CD4-positive, alpha-beta T cell treated with Interleukin-12 subunit alpha and Interleukin-12 subunit beta, for 1 hour (primary cell): ENCODE results near the gene MATN3.

Experiments used
- DNase-seq: peaks from one replicate; pipeline ENCODE4 v3.0.0-alpha.2; 2020

Gene MATN3

DNA sequence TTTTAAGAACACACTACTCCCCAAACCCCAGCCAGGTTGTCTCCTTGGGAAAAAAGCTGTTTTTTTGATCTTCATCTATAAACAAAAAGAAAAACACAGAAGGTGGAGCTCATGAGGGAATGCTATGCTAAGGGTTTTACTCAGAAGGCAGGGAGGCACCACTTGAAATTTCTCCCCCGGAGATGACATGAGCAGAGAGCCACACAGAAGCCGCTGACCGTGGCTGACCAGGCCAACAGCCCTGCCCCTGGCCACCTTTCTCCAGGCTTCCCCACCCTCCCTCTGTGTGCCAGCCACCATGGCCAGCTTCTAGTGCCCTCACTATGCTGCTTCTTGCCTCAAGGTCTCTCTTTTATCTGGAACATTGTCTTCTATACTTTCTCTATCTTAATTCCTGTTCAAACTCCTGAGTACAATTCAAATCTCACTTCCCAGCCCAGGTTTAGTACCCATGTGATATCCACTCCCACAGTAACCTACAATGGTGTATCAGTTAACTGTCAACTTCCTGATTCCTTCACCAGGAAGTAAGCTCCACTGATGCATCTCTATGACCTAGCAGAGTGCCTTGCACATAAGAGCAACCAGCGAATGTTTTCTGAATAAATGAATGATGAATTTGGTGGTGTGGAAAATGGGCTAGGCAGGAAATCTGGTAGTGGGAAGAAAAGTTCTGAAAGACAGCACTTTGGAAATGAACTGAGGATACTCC is 23.6 kb upstream of the MATN3 start:
- no peak for DNase-seq

DNA sequence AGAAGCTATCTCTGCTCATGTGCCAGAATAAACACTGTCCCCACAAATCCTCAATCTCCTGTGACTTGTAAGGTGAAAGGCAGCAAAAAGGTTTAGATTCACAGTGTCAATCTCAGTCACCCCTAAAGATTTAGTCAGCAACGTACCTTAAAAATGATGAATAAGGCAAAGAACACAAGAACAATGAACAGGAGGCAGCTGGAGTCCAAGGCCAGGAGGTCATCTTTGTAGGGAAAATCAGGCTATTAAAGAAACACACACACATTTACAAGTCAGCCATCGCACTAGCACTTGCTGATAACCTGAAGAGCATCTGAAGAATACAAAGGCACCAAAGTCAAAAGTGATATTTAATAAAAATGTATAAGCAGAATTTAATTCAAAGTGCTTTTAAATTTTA is 22.4 kb upstream of the MATN3 start:
- DNase-seq, result no peak

DNA sequence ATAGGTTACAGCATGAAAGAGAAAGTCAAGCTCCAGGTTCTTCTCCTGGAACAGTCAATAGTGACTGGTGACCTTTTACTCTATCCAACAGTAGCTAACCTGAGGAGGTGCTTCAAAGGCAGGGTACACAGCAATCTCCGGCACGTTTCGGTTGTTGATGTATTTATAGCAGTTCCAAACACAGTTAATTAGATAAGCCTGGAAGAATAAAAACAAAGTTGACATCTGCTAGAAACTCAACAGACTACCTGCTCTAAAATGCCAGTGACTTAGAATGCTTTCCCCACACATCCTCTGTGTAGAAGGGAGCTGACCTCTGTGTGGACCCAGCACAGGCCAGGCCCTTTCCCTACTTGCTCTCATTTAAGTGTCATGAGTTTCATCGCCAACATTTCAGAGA is 21.8 kb upstream of the MATN3 start:
- no peak for DNase-seq

DNA sequence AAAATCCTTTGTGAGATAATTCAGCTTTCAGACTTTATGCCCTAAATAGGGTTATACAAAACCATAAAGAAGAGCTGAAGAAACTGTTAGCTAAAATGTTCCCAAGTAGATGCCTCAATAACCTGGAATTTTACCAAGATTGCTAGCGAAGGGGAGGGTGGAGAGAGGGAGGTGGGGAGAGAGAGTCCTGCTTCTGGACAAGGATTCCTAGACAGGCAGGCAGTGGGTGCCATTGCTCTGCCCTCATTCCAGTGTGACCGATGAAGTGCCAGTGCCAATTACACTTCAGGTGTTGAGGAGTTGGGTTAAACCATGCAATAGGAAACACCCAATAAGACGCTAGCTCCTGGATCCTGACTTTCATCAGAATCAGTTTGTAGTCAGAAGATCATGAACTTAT is 20.9 kb upstream of the MATN3 start:
- DNase-seq, result no peak

DNA sequence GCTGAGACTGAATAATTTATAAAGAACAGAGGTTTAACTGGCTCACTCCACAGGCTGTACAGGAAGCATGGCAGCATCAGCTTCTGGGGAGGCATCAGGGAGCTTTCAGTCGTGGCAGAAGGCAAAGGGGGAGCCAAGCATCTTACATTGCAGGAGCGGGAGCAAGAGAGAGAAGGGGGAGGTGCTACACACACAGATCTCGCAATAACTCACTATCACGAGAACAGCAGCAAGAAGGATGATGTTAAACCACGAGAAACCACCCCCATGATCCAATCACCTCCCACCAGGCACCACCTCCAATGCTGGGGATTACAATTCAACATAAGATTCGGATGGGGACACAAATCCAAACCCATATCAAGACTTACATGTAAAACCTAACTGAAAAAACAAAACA is 17.8 kb upstream of the MATN3 start:
- no peak for DNase-seq

DNA sequence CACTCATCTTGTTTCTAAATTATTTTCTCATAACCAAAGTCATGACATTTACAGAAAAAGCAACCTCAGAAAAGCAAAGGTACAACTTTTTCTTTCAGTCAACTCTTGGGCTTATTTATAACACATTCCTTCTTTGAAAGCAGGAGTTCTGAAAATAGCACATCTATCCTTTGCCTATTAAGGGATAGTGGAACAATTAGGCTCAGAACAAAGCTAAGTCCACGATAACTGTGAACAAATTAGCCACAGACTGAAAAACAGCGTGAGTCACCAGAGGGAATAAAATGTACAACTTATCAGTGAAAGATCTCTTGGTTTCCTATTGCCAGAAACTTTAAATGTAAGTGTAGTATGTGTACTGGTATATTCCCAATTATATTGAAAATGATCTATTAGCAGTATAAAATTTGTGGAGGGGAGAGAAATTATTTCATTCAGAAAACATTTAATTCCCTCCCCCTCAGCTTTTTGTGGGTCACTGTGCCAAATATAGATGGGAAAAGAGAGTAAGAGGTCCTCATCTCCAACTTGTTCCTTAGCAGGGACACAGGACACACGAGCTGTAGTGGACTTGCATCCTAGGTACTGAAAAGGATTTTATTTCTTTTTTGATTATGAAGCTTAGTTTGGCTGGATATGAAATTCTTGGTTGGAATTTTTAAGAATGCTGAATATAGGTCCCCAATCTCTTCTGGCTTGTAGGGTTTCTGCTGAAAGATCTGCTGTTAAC is 15.4 kb upstream of the MATN3 start:
- DNase-seq, result no peak

DNA sequence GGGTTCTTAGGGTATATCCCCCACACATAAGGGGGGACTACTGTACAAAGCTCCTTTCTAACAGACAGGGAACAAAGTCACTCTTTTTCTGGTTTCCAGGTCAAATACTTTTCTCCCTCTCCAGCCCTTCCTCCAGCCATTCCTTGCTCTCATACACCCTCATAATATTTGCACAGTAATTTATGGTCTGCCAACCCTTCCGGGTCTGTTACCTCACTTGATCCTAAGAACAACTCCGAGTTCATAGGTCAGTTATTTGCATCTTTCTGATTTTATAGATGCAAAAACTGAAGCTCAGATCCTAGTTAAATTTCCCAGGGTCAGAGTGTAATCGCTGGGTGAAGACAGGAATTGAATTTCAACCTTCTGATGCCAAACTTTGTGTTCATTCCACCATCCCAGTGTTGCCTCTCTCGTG is 14.8 kb upstream of the MATN3 start:
- DNase-seq, result no peak

DNA sequence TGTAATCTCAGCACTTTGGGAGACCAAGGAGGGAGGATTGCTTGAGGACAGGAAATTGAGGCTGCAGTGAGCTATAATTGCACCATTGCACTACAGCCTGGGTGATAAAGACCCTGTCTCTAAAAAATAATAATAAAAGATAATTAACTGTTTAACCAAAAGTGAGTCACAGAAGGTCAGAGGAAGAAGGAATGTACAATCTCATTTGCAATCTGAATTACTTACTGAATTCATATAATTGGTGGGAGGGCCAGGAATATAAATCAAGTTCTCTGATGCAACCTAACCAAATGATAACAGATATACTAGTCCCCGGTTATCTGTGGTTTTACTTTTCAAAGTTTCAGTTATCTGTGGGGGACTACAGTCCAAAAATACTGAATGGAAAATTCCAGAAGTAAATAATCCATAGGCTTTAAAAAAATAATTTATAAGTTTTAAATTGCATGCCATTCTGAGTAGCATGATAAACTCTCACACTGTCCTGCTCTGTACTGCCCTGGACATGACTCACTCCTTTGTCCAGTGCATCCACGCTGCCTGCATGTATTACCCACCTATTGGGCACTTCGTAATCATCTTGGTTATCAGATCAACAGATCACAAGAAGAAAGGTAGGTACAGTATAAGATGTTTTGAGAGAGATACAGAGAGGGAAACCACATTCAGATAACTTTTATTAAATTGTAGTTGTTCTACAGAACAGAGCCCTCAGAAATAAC is 12.8 kb upstream of the MATN3 start:
- no peak for DNase-seq

DNA sequence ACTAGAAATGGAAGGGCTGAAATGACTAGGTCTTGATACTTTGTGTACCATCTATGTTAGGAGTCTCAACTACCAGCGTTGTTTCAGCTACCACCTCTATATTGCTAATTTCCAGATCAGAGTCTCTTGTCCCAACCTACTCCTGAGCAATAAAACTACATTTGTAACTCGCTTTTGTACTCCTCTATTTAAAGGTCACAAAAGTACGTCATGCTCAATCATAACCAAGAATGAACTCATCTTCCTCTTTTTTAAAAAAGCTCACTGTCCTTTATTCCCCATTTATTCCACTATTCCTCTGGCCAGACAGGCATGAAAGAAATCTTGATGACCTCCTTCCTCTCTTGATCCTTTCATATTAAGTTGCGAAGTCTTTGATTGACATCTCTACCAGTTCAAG is 11.2 kb upstream of the MATN3 start:
- no peak for DNase-seq

DNA sequence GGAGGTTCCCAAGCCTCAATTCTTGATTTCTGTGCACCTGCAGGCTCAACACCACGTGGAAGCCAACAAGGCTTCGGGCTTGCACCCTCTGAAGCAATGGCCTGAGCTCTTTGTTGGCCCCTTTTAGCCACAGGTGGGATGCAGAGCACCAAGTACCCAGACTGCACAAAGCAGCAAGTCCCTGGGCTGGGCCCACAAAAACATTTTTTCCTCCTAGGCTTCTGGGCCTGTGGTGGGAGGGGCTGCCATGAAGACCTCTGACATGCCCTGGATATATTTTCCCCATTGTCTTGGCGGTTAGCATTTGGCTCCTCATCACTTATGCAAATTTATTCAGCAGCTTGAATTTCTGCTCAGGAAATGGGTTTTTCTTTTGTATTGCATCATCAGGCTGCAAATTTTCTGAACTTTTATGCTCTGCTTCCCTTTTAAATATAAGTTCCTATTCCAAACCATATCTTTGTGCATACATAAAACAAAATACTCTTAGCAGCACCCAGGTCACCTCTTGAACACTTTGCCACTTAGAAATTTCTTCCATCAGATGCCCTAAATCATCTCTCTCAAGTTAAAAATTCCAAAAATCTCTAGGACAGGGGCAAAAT is 9.0 kb upstream of the MATN3 start:
- no peak for DNase-seq

DNA sequence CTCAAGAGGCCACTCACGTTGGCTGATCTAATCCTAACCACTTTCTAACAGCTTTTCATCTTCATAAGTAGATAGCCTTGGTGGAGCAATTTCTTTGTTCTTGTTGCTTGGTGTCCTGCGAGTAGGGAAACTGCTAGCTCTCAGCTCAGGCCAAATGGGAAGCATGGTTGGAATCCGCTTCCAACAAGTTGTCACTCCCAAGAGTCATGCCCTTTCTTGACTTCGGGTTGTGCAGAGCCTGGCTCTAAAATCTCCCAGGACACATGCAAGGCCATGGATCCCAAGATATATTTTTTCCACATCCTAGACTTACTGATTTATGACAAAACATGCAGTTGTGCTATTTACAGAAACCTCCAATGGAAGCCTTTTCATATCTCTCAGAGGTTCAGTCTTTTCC is 7.3 kb upstream of the MATN3 start:
- DNase-seq, result no peak

DNA sequence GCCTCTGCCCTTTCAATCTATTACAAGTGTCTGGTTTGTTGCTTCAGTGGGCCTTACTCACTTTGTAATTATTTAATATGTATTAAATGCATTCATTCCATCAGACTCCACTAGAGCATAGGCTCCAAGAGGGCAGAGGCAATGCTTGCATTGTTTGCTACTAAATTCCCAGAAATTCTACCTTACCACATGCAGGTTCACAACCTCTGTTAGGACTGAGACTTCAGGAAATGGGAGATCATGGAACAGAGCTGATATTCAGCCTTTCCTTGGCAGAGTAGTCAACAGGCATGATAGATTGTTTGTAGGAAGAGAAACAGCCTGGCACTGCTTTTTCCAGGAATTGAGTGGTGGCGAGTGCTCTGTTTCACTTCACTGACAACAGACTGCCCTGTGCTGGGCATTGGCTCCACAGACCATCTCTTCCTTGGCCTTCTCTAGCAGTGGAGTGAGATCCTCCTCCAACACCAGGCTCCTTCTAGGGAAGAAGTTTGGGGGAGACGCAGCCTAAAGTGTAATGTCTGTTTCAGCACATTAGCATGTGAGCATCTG is 6.2 kb upstream of the MATN3 start:
- DNase-seq, result no peak

DNA sequence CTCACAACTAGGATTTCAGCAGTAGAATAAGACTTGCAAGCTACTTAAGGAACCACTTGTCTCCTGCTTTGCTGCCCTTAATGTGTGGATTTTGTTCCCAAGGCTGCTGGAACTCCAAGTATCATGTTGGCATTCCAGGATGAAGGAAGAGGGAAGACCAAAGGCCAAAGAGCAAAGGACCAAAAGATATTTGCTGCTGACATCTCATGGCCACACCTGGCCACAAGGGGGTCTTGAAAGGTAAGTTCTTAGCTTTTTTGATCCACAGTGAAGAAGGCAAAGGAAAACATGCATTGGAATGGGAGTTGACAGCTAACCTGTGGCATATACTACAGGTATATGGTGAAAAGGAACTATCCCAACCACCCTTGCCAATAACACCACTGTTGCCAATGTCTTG is 3.9 kb upstream of the MATN3 start:
- DNase-seq, result no peak

DNA sequence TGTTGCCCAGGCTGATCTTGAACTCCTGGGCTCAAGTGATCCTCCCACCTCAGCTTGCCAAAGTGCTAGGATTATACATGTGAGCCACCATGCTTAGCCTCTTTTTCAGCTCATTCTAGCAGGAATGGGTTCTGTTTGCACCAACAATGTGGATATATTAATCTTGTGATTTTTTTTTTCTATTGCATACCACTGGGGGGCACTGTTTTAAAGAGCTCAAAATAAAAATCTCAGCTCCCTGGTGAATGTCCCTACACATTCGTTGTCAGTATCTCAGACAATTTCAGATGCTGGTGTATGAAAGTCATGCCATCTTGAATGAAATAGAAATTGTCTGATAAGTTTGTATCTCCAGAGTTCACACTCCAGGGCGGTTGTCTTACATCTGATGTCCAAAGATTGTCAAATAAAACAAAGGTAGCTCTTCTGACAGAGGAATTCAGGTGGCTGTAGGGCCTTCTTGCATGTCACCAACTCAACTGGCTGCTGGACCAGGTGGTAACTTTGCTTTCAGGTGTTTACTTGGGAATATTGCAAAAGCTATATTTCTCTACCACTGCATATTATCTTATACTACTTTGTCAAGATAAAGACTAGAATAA is 3.1 kb upstream of the MATN3 start:
- DNase-seq, result peak; percentile 46

DNA sequence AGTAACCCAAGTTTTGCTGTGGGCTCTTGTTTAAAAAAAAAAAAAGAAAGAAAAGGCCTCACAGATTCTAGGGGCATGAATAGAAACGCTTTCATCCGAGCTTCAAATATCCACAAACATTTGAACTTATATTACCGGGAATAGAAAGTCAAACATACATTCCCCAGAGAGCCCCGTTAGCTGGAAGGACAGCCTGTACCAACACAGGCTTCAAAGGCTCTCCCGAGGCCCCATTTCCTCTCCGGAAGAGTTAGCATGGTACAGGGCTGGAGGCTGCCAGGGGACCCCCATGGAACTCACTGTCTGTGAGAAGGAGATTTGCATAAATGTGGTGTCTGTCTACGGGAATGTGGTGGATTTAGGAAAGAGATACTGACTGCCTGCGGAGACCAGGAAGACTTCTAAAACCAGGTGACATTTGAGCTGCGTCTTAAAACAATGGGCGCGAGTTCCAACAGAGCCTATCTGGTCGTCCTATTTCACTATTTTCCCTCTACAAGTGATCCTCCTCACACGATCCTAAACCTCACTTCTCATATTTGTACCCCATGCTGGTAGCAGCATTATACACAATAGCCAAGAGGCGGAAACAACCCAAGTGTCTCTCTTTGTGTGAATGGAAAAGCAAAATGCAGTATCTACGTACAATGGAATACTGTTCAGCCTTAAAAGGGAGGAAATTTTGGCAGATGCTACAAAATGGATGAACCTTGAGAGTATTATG is 820 bp upstream of the MATN3 start:
- no peak for DNase-seq

DNA sequence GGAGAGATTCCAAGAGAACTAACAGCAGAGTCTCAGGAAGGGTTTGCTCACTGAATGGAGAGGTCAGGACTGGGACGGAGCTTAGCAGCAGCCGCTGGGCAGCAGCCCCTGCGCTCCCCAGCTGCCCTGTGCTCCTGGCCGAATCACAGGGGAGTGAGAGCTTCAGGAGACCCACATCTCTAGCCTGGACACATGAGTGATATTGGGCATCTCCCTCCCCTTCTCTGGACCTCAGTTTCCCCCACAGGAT is 511 bp downstream of the MATN3 start:
- no peak for DNase-seq

DNA sequence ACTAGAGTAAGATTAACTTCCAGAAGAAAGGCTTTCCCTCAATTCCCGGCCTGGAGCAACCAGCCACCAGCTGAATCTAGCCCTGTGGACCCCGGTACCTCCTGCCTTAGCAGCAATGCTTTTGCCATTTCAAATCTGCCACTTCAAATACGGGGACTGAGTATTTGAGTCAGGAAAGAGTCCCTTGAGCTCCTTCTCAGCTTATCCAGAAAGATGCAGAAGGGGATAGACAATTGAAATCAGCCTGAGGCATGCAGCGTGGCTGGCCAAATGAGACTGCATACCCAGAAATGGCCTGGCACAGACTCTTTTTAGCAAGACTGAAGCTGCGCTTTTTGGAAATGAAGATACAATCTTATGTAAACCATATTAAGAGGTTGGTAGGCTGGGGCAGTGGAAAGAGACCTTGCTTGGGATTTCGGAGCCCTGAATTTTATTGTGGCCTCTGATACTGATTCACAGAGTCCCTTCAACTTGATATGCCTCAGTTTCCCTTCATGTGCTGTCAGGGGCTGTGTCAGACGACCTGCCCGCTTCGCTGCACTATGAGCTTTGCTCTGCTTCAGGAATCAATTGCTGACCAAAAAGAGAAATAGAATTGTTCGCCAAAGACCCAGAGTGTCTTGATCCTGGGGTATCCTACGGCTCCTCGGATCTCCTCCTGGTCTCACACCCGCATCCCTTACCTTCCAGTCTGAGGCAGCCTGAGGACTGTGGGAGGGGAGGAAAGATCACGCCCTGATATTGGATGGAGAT is 1.0 kb downstream of the MATN3 start:
- no peak for DNase-seq

DNA sequence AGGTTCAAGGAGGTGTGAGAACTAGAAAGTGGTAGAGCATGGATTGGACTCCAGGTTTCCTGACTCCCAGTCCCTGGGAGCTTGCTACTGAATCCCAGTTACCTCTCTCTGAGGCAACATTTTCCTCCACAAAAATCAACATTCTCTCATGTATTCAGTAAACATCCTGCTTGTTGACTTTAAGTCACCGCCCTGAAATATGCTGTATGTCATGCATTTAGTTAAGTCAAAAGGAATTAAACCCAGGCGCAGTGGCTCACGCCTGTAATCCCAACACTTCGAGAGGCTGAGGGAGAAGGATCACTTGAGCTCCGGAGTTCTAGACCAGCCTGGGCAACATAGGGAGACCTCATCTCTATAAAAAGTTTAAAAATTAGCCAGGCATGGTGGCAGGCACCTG is 3.8 kb downstream of the MATN3 start:
- no peak for DNase-seq

DNA sequence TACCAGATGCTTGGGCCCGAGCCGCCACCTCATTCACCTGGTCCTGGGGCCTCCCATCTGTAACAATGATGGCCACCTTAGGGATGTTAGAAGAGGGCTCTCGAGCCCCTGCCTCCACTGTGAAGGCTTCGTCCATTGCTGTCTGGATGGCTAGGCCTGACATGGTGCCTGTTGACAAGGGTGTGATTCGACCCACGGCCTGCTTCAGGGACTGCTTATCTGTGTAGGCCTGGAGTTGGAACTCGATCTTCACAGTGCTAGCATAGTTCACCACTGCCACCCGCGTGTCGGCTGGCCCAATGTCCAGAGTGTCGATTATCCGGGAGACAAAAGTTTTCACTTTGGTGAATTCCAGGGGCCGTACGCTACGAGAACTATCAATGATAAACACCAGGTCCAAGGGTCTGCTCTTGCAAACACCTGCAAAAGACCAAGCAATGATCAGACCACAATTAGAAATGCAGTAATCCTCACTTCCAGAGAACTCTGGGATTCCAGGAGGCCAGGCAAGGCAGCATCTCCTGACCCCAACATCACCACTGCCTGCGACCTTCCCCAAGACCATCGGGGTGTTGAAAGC is 6.5 kb downstream of the MATN3 start:
- DNase-seq, result no peak

DNA sequence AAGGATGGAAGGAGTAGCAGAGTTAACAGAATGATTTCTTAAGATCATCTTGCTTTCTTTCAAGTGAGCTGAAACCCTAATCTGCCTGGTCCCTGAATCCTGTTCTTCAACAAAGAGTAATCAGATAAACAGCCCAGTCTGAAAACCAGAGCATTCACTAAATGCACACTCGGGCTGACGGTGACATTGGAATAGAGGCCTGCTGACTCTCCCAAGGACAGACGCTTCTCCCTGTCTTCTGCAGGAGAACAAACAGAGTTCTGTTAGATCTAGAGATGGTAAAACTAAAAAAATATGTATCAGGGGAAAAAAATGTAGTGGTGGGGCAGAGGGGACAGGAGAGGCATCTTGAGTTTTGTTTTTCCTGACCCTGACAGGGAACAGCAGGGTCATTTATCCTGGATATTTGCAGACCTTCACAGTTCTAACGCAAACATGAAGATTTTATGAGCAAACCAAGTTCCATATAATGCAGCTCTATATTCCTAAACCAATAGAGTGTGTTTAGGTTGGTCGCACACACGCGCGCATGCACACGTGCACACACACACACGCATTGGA is 7.3 kb downstream of the MATN3 start:
- no peak for DNase-seq

DNA sequence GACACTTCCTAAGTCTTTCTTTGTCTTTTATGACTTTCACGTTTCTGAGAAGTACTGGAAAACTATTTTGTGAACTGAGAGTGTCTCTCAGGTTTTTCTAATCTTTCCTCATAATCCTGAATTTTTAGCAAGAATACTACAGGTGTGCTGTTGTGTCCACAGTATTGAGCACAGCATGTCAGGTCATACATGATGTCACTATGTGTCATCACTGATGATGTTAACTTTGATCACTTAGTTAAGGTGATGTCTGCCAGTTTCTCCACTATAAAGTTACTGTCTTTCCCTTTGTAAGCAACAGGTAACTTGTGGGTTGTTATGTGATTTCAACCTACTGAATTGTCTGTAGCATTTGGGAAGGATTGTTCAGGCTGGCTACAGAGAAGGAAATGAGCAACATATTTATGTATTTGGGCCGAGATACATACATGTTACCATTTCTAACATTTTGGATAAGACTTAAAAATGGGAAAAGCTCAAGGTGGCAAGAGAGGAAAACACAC is 11.1 kb downstream of the MATN3 start:
- DNase-seq, result no peak
